ENCODE data around the gene RARB.

RARB gene

GRCh38 chr3:25508433-25508832 is 80.4 kb downstream of the RARB start:
- TF ChIP-seq EZH2 (IDR thresholded peaks at IDR 0.05; ENCODE audit: borderline replicate concordance, low read length): no peak
- TF ChIP-seq CTCF (IDR thresholded peaks at IDR 0.05; ENCODE audit: low read length): no peak
- Histone ChIP-seq H3K4me3 (ENCODE audit: low read depth, low read length, poor library complexity, severe bottlenecking) (no peak overlapping the region), H3K27me3 (ENCODE audit: insufficient read depth, low read length) (no peaks in the 10 kb centered on the region), H3K4me1 (ENCODE audit: insufficient read depth, low read length, severe bottlenecking) (no peaks in the 10 kb centered on the region), H2AFZ (ENCODE audit: low read length) (no peak overlapping the region), H3K36me3 (ENCODE audit: insufficient read depth, low read length) (no peaks in the 10 kb centered on the region), H3K27ac (ENCODE audit: low read depth, low read length, poor library complexity, severe bottlenecking) (no peak overlapping the region), H3K9me2 (ENCODE audit: low read depth, low read length) (no peaks in the 10 kb centered on the region), H4K20me1 (ENCODE audit: insufficient read depth, low read length) (no peaks in the 10 kb centered on the region), H3F3A (ENCODE audit: insufficient read depth, low read length) (no peaks in the 10 kb centered on the region), H3K9ac (ENCODE audit: low read length) (no peak overlapping the region), H3K9me3 (ENCODE audit: low read length) (no peaks in the 10 kb centered on the region), H3K79me2 (ENCODE audit: insufficient read depth, low read length) (no peaks in the 10 kb centered on the region), H3K4me2 (ENCODE audit: low read length) (no peak overlapping the region)

GRCh38 chr3:25508901-25509300 is 80.8 kb downstream of the RARB start:
- Histone ChIP-seq H3K4me3 (ENCODE audit: low read depth, low read length, poor library complexity, severe bottlenecking) (no peak overlapping the region), H3K36me3 (ENCODE audit: insufficient read depth, low read length) (no peaks in the 10 kb centered on the region), H2AFZ (ENCODE audit: low read length) (no peak overlapping the region), H3K27ac (ENCODE audit: low read depth, low read length, poor library complexity, severe bottlenecking) (no peak overlapping the region), H3F3A (ENCODE audit: insufficient read depth, low read length) (no peaks in the 10 kb centered on the region), H3K27me3 (ENCODE audit: insufficient read depth, low read length) (no peaks in the 10 kb centered on the region), H3K9ac (ENCODE audit: low read length) (no peak overlapping the region), H3K79me2 (ENCODE audit: insufficient read depth, low read length) (no peaks in the 10 kb centered on the region), H3K4me2 (ENCODE audit: low read length) (no peak overlapping the region), H3K4me1 (ENCODE audit: insufficient read depth, low read length, severe bottlenecking) (no peaks in the 10 kb centered on the region), H4K20me1 (ENCODE audit: insufficient read depth, low read length) (no peaks in the 10 kb centered on the region), H3K9me2 (ENCODE audit: low read depth, low read length) (no peaks in the 10 kb centered on the region), H3K9me3 (ENCODE audit: low read length) (no peaks in the 10 kb centered on the region)
- TF ChIP-seq CTCF (IDR thresholded peaks at IDR 0.05; ENCODE audit: low read length): no peak
- no peak for TF ChIP-seq EZH2 (IDR thresholded peaks at IDR 0.05; ENCODE audit: borderline replicate concordance, low read length)

- Histone ChIP-seq H3K27ac (ENCODE audit: low read depth, low read length, poor library complexity, severe bottlenecking) (no peak overlapping the region), H3K4me3 (ENCODE audit: low read depth, low read length, poor library complexity, severe bottlenecking) (no peak overlapping the region), H3K36me3 (ENCODE audit: insufficient read depth, low read length) (no peaks in the 10 kb centered on the region), H3K9me2 (ENCODE audit: low read depth, low read length) (no peaks in the 10 kb centered on the region), H3K4me2 (ENCODE audit: low read length) (no peak overlapping the region), H3F3A (ENCODE audit: insufficient read depth, low read length) (no peaks in the 10 kb centered on the region), H3K9me3 (ENCODE audit: low read length) (no peaks in the 10 kb centered on the region), H3K4me1 (ENCODE audit: insufficient read depth, low read length, severe bottlenecking) (no peaks in the 10 kb centered on the region), H3K9ac (ENCODE audit: low read length) (no peak overlapping the region), H3K79me2 (ENCODE audit: insufficient read depth, low read length) (no peaks in the 10 kb centered on the region), H3K27me3 (ENCODE audit: insufficient read depth, low read length) (no peaks in the 10 kb centered on the region), H2AFZ (ENCODE audit: low read length) (no peak overlapping the region), H4K20me1 (ENCODE audit: insufficient read depth, low read length) (no peaks in the 10 kb centered on the region)
- TF ChIP-seq CTCF (IDR thresholded peaks at IDR 0.05; ENCODE audit: low read length) (no peak), EZH2 (IDR thresholded peaks at IDR 0.05; ENCODE audit: borderline replicate concordance, low read length) (no peak)
These were observed 82.7 kb downstream of the RARB start for GRCh38 chr3:25510797-25511196.
